ENCODE measurements around the gene QDPR.

The QDPR gene

GRCh38 chr4:17437396-17437795, 74.5 kb downstream of the QDPR start:
- DNase-seq (ENCODE audit: extremely low read depth, insufficient read length) = no peak
- TF ChIP-seq CTCF (IDR thresholded peaks at IDR 0.05; ENCODE audit: insufficient read depth, low read length, poor library complexity, severe bottlenecking) = no peak
- Histone ChIP-seq H3K27me3 (replicated peaks; ENCODE audit: control insufficient read depth, insufficient read depth, low read length) (no peaks in the 10 kb centered on the region), H3K36me3 (ENCODE audit: control insufficient read depth, insufficient read depth, low read length) (no peaks in the 10 kb centered on the region), H3K4me3 (replicated peaks; ENCODE audit: low read depth, low read length) (no peak overlapping the region)

- Histone ChIP-seq H3K27me3 (replicated peaks; ENCODE audit: control insufficient read depth, insufficient read depth, low read length) (no peaks in the 10 kb centered on the region), H3K36me3 (ENCODE audit: control insufficient read depth, insufficient read depth, low read length) (no peaks in the 10 kb centered on the region), H3K4me3 (replicated peaks; ENCODE audit: low read depth, low read length) (no peak overlapping the region)
- TF ChIP-seq CTCF (IDR thresholded peaks at IDR 0.05; ENCODE audit: insufficient read depth, low read length, poor library complexity, severe bottlenecking) = no peak
- DNase-seq (ENCODE audit: extremely low read depth, insufficient read length) = no peak
Measured at GRCh38 chr4:17436750-17437090, 75.2 kb downstream of the QDPR start.

Data from GM06990 (cell line).